COLO668 (cell line): ENCODE data around the gene TUBG2.

Experiments used
- DNase-seq: peaks from one replicate; lab custom pipeline; 2025; ENCODE audit not compliant: unreplicated experiment; lab: John Stamatoyannopoulos, UW

Gene TUBG2

GRCh38 chr17:42676424-42677011 lies 17.4 kb downstream of the TUBG2 start, which contains the start of gene PLEKHH3:
Gene PLEKHH3 (minus strand): TSS chr17:42676994. CDS start chr17:42676563, 431 bp downstream.
- DNase-seq, result peak; percentile 42

GRCh38 chr17:42677012-42677857 lies 18.2 kb downstream of the TUBG2 start:
- DNase-seq, result peak; percentile 97

- DNase-seq, result peak; percentile 91
These were observed 19.1 kb downstream of the TUBG2 start for GRCh38 chr17:42677921-42678781.

GRCh38 chr17:42678951-42679491 lies 19.9 kb downstream of the TUBG2 start:
- DNase-seq, result peak; percentile 39

GRCh38 chr17:42679492-42680330 lies 20.6 kb downstream of the TUBG2 start:
- peak; percentile 86 for DNase-seq

GRCh38 chr17:42680331-42680808 lies 21.3 kb downstream of the TUBG2 start:
- peak; percentile 44 for DNase-seq

GRCh38 chr17:42681976-42682721 lies 23.1 kb downstream of the TUBG2 start, which contains the start of gene CNTNAP1:
Gene CNTNAP1 (plus strand): TSS chr17:42682531. CDS start chr17:42682830, 299 bp downstream.
- DNase-seq, result peak; percentile 76

- DNase-seq, result peak; percentile 60
These were observed 23.8 kb downstream of the TUBG2 start for GRCh38 chr17:42682722-42683403.

- no peak for DNase-seq
These were observed 24.4 kb downstream of the TUBG2 start for GRCh38 chr17:42683407-42684034.

- DNase-seq, result no peak
These were observed 26.0 kb downstream of the TUBG2 start for GRCh38 chr17:42684929-42685556.

GRCh38 chr17:42685831-42686230 lies 26.7 kb downstream of the TUBG2 start:
- no peak for DNase-seq

GRCh38 chr17:42686520-42687128 lies 27.5 kb downstream of the TUBG2 start:
- no peak for DNase-seq

- no peak for DNase-seq
These were observed 28.7 kb downstream of the TUBG2 start for GRCh38 chr17:42687707-42688320.

GRCh38 chr17:42690596-42690995 lies 31.5 kb downstream of the TUBG2 start:
- DNase-seq, result no peak

GRCh38 chr17:42691021-42691545 lies 32.0 kb downstream of the TUBG2 start:
- DNase-seq, result no peak

- DNase-seq, result no peak
These were observed 33.4 kb downstream of the TUBG2 start for GRCh38 chr17:42692489-42692888.

- DNase-seq, result no peak
These were observed 35.4 kb downstream of the TUBG2 start for GRCh38 chr17:42694524-42694923.
